HepG2 (cell line): Measurements from ENCODE around the gene PTPN2. TPM values are rescaled to one million over a fixed set of nuclear protein-coding genes. Genes with fewer than 3 reads are reported as not detected.

Source experiments
- ATAC-seq: fragments of 200-7000 bp; cut with Tn5 transposase; 3 replicates; pipeline ENCODE4 v1.9.1; 2020; ENCODE audit warnings: mild to moderate bottlenecking, moderate library complexity
- BruUV-seq: library from RNA; stranded (reverse); fragments of 400-500 nt; replicated peaks from 2 replicates; lab custom pipeline; 2021; lab: Mats Ljungman, UMichigan
- CTCF ChIA-PET: fragments of 300-600 bp; formaldehyde crosslinking; extraction: SDS; loops from one replicate; lab custom pipeline; 2021; ENCODE audit warnings: low total read pairs, inconsistent platforms, low intra/inter-chr PET ratio; lab: Yijun Ruan, JAX
- POLR2A ChIA-PET: fragments of 350-600 bp; sonication (Branson Sonifier 250); formaldehyde crosslinking; loops from one replicate; lab custom pipeline; 2020; ENCODE audit warnings: antibody characterized with exemption, inconsistent platforms; lab: Yijun Ruan, JAX
- DNase-seq: peaks from one replicate; pipeline ENCODE4 v3.0.0-alpha.2; 2015; ENCODE audit warnings: low spot score
- FAIRE-seq: peaks from 3 replicates; lab custom pipeline; 2011; peaks lifted over from hg19 to GRCh38; lab: Jason Lieb, UNC
- H2AFZ ChIP-seq: one replicate; pipeline ENCODE4 v1.6.1; 2011; ENCODE audit warnings: low read length, inconsistent platforms
- H3K27ac ChIP-seq: fragments of 300-600 bp; 3 replicates; pipeline ENCODE4 v1.8.0; 2011; ENCODE audit warnings: mixed run types, mild to moderate bottlenecking, mixed read lengths, low read length, inconsistent platforms; ENCODE audit not compliant: insufficient read depth; ENCODE audit errors: extremely low read length
- H3K27me3 ChIP-seq, 2 experiments: fragments of 200-600 bp in 1 of 2; 2 replicates in 1 of 2; 3 replicates in 1 of 2; pipeline versions ENCODE4 v1.6.0 to v1.8.0; 2011; ENCODE audit warnings: low read length in 2 of 2, mild to moderate bottlenecking in 2 of 2, moderate library complexity in 2 of 2, inconsistent platforms in 1 of 2; ENCODE audit not compliant: insufficient read depth in 2 of 2, control insufficient read depth in 1 of 2
- H3K36me3 ChIP-seq, 2 experiments: fragments of 200-600 bp in 1 of 2; replicated peaks in 1 of 2; 2 replicates in 1 of 2; 3 replicates in 1 of 2; pipeline versions ENCODE4 v1.5.1 to v1.8.0; 2011; ENCODE audit warnings: low read length in 2 of 2, inconsistent platforms in 1 of 2; ENCODE audit not compliant: insufficient read depth in 2 of 2, control insufficient read depth in 1 of 2
- H3K4me1 ChIP-seq: 2 replicates; pipeline ENCODE4 v1.5.1; 2012; ENCODE audit warnings: low read length, inconsistent platforms; ENCODE audit not compliant: insufficient read depth
- H3K4me2 ChIP-seq: 2 replicates; pipeline ENCODE4 v1.6.0; 2011; ENCODE audit warnings: low read depth, low read length, inconsistent platforms
- H3K4me3 ChIP-seq, 3 experiments: fragments of 200-600 bp in 1 of 3; sonication (generic), shearing (Covaris generic) in 1 of 3; replicated peaks in 1 of 3; 2 replicates each; pipeline ENCODE4 v1.5.1; 2011 to 2016; ENCODE audit warnings: low read length in 3 of 3, inconsistent platforms in 2 of 3, low read depth in 2 of 3, mild to moderate bottlenecking in 2 of 3, control low read depth in 1 of 3, mixed read lengths in 1 of 3; ENCODE audit not compliant: insufficient read depth in 1 of 3
- H3K79me2 ChIP-seq: one replicate; pipeline ENCODE4 v1.6.1; 2011; ENCODE audit warnings: low read length, inconsistent platforms; ENCODE audit not compliant: insufficient read depth
- H3K9ac ChIP-seq: 2 replicates; pipeline ENCODE4 v1.6.0; 2011; ENCODE audit warnings: mild to moderate bottlenecking, low read depth, low read length, inconsistent platforms; ENCODE audit not compliant: insufficient read depth
- H3K9me3 ChIP-seq: 2 replicates; pipeline ENCODE4 v1.5.1; 2012; ENCODE audit warnings: mild to moderate bottlenecking, low read length
- H4K20me1 ChIP-seq: 2 replicates; pipeline ENCODE4 v1.6.0; 2011; ENCODE audit warnings: inconsistent platforms, mild to moderate bottlenecking, low read length, moderate library complexity; ENCODE audit not compliant: insufficient read depth
- AKAP8 ChIP-seq: sonication (generic); formaldehyde crosslinking; IDR thresholded peaks from 2 replicates; pipeline ENCODE4 v1.5.1; 2020; ENCODE audit warnings: mild to moderate bottlenecking, missing genetic modification reagents
- LRRFIP1 ChIP-seq: sonication (generic); formaldehyde crosslinking; conservative IDR thresholded peaks from 2 replicates; pipeline ENCODE4 v1.4.0; 2020; ENCODE audit warnings: missing genetic modification reagents
- MAFK ChIP-seq, 2 experiments: IDR thresholded peaks in 1 of 2; conservative IDR thresholded peaks in 1 of 2; 2 replicates each; pipeline ENCODE4 v1.6.1; 2011; ENCODE audit warnings: improper control_type of control experiment in 2 of 2, low read length in 2 of 2
- NFE2L2 ChIP-seq: fragments of 150-350 bp; IDR thresholded peaks from 2 replicates; pipeline ENCODE4 v1.6.1; 2014; ENCODE audit warnings: low read length
- SNAPC4 ChIP-seq: sonication (generic); formaldehyde crosslinking; IDR thresholded peaks from 2 replicates; pipeline ENCODE4 v1.4.0; 2020; ENCODE audit warnings: mild to moderate bottlenecking, missing genetic modification reagents
- SUZ12 ChIP-seq: fragments of 150-350 bp; IDR thresholded peaks from 2 replicates; pipeline ENCODE4 v1.6.1; 2014; ENCODE audit warnings: low read depth, low read length
- ZNF264 ChIP-seq: sonication (generic); formaldehyde crosslinking; IDR thresholded peaks from 2 replicates; pipeline ENCODE4 v1.4.0; 2020; ENCODE audit warnings: missing genetic modification reagents
- ZNF468 ChIP-seq: sonication (generic); formaldehyde crosslinking; IDR thresholded peaks from 2 replicates; pipeline ENCODE4 v1.8.0; 2022; ENCODE audit warnings: mild to moderate bottlenecking, moderate library complexity, missing genetic modification reagents
- ZNF710 ChIP-seq: sonication (generic); formaldehyde crosslinking; IDR thresholded peaks from 2 replicates; pipeline ENCODE4 v1.5.0; 2020; ENCODE audit warnings: mild to moderate bottlenecking, missing genetic modification reagents, borderline replicate concordance
- WGBS: methylation state at CpG from one replicate; pipeline ENCODE4 v1.1.6; 2017; ENCODE audit warnings: low lambda C conversion rate; 5-methylcytosine and 5-hydroxymethylcytosine counted together
- in situ Hi-C: cut with HindIII; loops from 2 replicates; pipeline ENCODE4 v1.10.0; 2017; ENCODE audit warnings: low pct_unique_long_range_greater_than_20kb; ENCODE audit not compliant: extremely low pct_ligation_motif_present
- intact Hi-C: fragments of 100-400 bp; cut with micrococcal nuclease; formaldehyde crosslinking; loops from one replicate; pipeline ENCODE4 v1.10.0; 2022; ENCODE audit not compliant: unreplicated experiment
- polyA plus RNA-seq, 8 experiments: library from polyadenylated mRNA; depleted of rRNA in 3 of 8; stranded (reverse) in 7 of 8; unstranded in 1 of 8; fragments of >200 nt; fragmentation: Illumina TruSeq in 4 of 8; extraction: Trizol in 4 of 8; gene quantifications; 2 replicates each; pipeline versions ENCODE4 v1.2.1 to v1.2.3, GENCODE V29; 2011 to 2016; ENCODE audit warnings: low read depth in 4 of 8, missing spikeins in 1 of 8, mixed read lengths in 1 of 8; ENCODE audit not compliant: insufficient read depth in 1 of 8
- total RNA-seq, 5 experiments: library from RNA; depleted of rRNA; stranded (reverse); fragments of >200 nt; fragmentation: Illumina TruSeq; extraction: Trizol; gene quantifications; 2 replicates each; pipeline ENCODE4 v1.2.3, GENCODE V29; 2016; ENCODE audit warnings: low read depth in 1 of 5

PTPN2 gene
- total and polyA plus RNA-seq, 2 of the 13 experiments (the other 11 are each of a cell fraction or from before 2014, with no cell fraction given) = 24.9 to 41.5 TPM

GRCh38 chr18:12858991-12859390 lies 25.0 kb downstream of the PTPN2 start (continued):
- TF ChIP-seq LRRFIP1 = no peak

- BruUV-seq = no TSS peak
- TF ChIP-seq AKAP8 (CRISPR knock-in tag) = no peak
- TF ChIP-seq ZNF264 (CRISPR knock-in tag) = no peak
- TF ChIP-seq ZNF468 (CRISPR knock-in tag) = no peak
- TF ChIP-seq SUZ12 = no peak
- TF ChIP-seq ZNF710 (CRISPR knock-in tag) = no peak
- TF ChIP-seq NFE2L2 = no peak
- TF ChIP-seq MAFK (conservative IDR thresholded peaks at IDR 0.05 in 1 of 2, IDR thresholded peaks at IDR 0.05 in 1 of 2; ENCODE audit: low read length in 2 of 2) = no peak
- no peak for TF ChIP-seq SNAPC4 (CRISPR knock-in tag)
- TF ChIP-seq, all 625 proteins: peak for 0
- CTCF ChIA-PET = no interaction called here
- FAIRE-seq (no peak), ATAC-seq (no peak), DNase-seq (no peak)
- Histone ChIP-seq H3K27ac (no peak overlapping the region), H4K20me1 (no peaks in the 10 kb centered on the region), H3K4me1 (peaks cover 36% of the 10 kb centered on the region), H3K27me3 (no peaks in the 10 kb centered on the region), H3K36me3 (peaks cover 9 to 27% of the 10 kb centered on the region in 2 experiments; a peak in 3 of 5 replicates), H3K4me2 (no peak overlapping the region), H3K9me3 (no peaks in the 10 kb centered on the region), H3K4me3 (no peak overlapping the region), H3K9ac (no peak overlapping the region), H2AFZ (no peak overlapping the region), H3K79me2 (peaks cover 52% of the 10 kb centered on the region)
- POLR2A ChIA-PET = interaction anchor here (2.0 kb wide), 1 partner anchor 26 kb away, joined by 4 read pairs; the partner anchor contains the start of gene PTPN2
- intact Hi-C loops = no loop called here
- in situ Hi-C loops = no loop called here
- WGBS = 98% methylated on average over 4 of the region's 4 CpGs
These were observed 26.0 kb downstream of the PTPN2 start for GRCh38 chr18:12857991-12858544.
